Activated CD4-positive, alpha-beta T cell treated with anti-CD3 and anti-CD28 coated beads, Interleukin-2, amount 10 ng/mL, durations not matched to agents 24 days and 14 days (primary cell): ENCODE data around the gene CCDC191. TPM values are rescaled to one million over a fixed set of nuclear protein-coding genes. Genes with fewer than 3 reads are reported as not detected.

Experiments
- DNase-seq: peaks from one replicate; pipeline ENCODE4 v3.0.0; 2022
- H3K27ac Mint-ChIP-seq: one replicate; pipeline ENCODE4 v1.8.0; 2022; ENCODE audit warnings: mild to moderate bottlenecking, mixed read lengths
- H3K27me3 Mint-ChIP-seq: one replicate; pipeline ENCODE4 v1.8.0; 2022; ENCODE audit warnings: mixed read lengths
- H3K36me3 Mint-ChIP-seq: one replicate; pipeline ENCODE4 v1.8.0; 2022; ENCODE audit warnings: low read depth, mild to moderate bottlenecking, mixed read lengths
- H3K4me1 Mint-ChIP-seq: one replicate; pipeline ENCODE4 v1.8.0; 2021; ENCODE audit warnings: mixed read lengths
- H3K4me3 Mint-ChIP-seq: one replicate; pipeline ENCODE4 v1.8.0; 2022; ENCODE audit warnings: mild to moderate bottlenecking, moderate library complexity, mixed read lengths
- H3K9me3 Mint-ChIP-seq: one replicate; pipeline ENCODE4 v1.8.0; 2021; ENCODE audit warnings: mixed read lengths
- intact Hi-C: fragments of 100-400 bp; cut with micrococcal nuclease; formaldehyde crosslinking; loops from one replicate; pipeline ENCODE4 v1.15.1; 2023
- total RNA-seq: library from RNA; stranded (reverse); gene quantifications from 2 replicates; pipeline ENCODE4 v1.2.3, GENCODE V29; 2022

The CCDC191 gene
- total RNA-seq, 1 donor from 2014 or later: 1.7 TPM

- intact Hi-C loops: no loop called here
- Mint-ChIP-seq H3K4me1 (no peaks in the 10 kb centered on the region), H3K4me3 (no peak overlapping the region), H3K27ac (no peak overlapping the region), H3K27me3 (no peaks in the 10 kb centered on the region), H3K9me3 (no peaks in the 10 kb centered on the region), H3K36me3 (peaks cover 76% of the 10 kb centered on the region)
- no peak for DNase-seq
Observed at GRCh38 chr3:114081037-114081436, 24.7 kb upstream of the CCDC191 start.

- no peak for DNase-seq
- Mint-ChIP-seq H3K27ac (no peak overlapping the region), H3K27me3 (no peaks in the 10 kb centered on the region), H3K36me3 (peaks cover 73% of the 10 kb centered on the region), H3K4me3 (no peak overlapping the region), H3K4me1 (no peaks in the 10 kb centered on the region), H3K9me3 (no peaks in the 10 kb centered on the region)
- intact Hi-C loops: no loop called here
Observed at GRCh38 chr3:114080201-114080600, 23.9 kb upstream of the CCDC191 start.

DNA sequence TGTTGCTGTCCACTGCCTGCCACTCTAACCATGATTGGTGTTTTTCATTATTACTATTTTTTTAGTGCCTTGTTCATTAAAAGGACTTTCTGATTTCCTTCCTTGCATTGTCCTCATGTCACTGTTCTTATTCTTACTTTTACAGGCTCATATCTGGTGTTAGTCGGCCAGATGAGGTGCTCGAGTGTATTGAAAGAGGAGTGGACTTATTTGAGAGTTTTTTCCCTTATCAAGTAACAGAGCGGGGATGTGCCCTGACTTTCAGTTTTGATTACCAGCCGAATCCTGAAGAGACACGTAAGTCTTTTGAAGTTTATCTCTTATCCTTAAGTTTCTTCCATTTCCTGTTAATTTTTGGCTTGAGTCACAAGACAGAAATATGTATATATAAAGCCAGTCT, 23.4 kb upstream of the CCDC191 start:
- Mint-ChIP-seq H3K27ac (no peak overlapping the region), H3K4me1 (no peaks in the 10 kb centered on the region), H3K4me3 (no peak overlapping the region), H3K9me3 (no peaks in the 10 kb centered on the region), H3K27me3 (no peaks in the 10 kb centered on the region), H3K36me3 (peaks cover 76% of the 10 kb centered on the region)
- no peak for DNase-seq
- intact Hi-C loops: no loop called here

DNA sequence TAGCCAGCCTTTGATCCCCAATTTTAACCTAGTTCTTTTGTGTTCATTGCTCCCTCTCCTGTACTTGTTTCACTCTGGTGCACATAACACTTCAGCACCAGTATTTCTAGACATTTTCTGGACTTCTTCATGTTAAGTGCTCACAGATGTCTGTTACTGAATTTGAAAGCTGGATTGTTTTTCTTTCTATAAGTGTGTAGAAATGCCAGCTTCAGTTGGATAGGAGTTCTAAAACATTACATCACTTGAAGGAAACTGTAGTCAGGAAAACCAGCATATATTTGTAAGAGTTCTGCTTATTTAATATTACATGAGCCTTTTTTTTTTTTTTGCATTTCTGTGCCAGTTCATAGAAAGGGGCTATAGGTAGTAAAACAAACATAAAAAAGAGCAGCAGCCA, 21.8 kb upstream of the CCDC191 start:
- Mint-ChIP-seq H3K4me3 (no peak overlapping the region), H3K27me3 (no peaks in the 10 kb centered on the region), H3K9me3 (no peaks in the 10 kb centered on the region), H3K4me1 (no peaks in the 10 kb centered on the region), H3K27ac (no peak overlapping the region), H3K36me3 (peaks cover 75% of the 10 kb centered on the region)
- DNase-seq: no peak
- intact Hi-C loops: no loop called here

DNA sequence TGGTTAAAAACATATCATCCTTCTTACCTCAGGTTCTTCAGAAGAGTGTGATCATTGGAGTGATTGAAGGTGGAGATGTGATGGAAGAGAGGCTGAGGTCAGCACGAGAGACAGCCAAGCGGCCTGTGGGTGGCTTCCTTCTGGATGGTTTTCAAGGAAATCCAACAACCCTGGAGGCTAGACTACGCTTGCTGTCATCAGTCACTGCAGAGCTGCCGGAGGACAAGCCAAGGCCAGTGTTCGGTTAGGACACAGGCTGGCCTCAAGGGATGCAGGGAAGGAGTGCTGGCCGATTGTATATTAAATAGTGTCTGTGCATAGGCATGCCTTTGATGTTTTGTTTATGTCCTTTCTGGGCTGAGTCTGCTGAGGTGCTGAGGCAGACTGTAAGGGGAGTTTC, 20.4 kb upstream of the CCDC191 start:
- Mint-ChIP-seq H3K27ac (no peak overlapping the region), H3K9me3 (no peaks in the 10 kb centered on the region), H3K27me3 (no peaks in the 10 kb centered on the region), H3K4me1 (no peaks in the 10 kb centered on the region), H3K4me3 (no peak overlapping the region), H3K36me3 (peaks cover 75% of the 10 kb centered on the region)
- intact Hi-C loops: no loop called here
- DNase-seq: no peak

GRCh38 chr3:114071786-114072185, 15.5 kb upstream of the CCDC191 start:
- no peak for DNase-seq
- Mint-ChIP-seq H3K4me3 (no peak overlapping the region), H3K4me1 (no peaks in the 10 kb centered on the region), H3K9me3 (no peaks in the 10 kb centered on the region), H3K27me3 (no peaks in the 10 kb centered on the region), H3K27ac (no peak overlapping the region), H3K36me3 (peaks cover 73% of the 10 kb centered on the region)
- intact Hi-C loops: no loop called here

DNA sequence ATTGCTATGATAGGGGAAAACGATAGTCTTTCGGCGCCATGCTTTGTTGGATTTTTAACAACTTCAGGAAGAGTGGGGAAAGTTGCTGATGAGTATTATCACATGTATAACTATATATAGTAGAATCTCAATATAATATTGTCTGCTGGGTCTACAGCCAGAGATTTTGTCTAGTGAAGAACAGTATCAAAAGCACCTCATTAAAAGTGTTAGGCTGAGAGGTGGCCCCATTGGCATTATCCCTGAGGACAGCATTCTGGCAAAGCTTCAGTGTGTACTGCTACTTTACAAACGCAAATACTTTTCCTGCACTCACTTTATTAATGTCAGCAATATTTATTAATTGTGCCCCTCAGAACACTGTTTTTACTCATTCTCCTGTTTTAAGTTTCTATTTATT, 12.0 kb upstream of the CCDC191 start:
- Mint-ChIP-seq H3K36me3 (peaks cover 66% of the 10 kb centered on the region), H3K4me1 (no peaks in the 10 kb centered on the region), H3K4me3 (no peak overlapping the region), H3K27me3 (no peaks in the 10 kb centered on the region), H3K9me3 (no peaks in the 10 kb centered on the region), H3K27ac (no peak overlapping the region)
- intact Hi-C loops: no loop called here
- DNase-seq: no peak

DNA sequence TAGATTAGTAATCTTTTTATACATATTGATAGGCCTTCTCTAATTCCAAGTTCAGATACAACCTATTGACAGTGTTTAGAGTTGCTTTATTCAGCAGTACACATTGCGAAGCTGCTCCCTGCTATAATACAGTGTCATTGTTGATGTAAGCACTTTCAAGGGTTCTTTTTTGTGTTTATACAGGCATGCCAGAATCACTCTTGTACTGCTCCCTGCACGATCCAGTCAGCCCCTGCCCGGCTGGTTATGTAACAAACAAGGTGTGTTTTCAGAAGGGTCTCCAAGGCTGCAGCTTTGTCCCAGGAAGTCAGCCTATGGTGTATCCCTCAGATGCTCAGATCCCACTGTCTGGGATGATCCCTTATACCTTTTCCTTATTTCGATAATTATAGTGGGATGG, 11.5 kb upstream of the CCDC191 start:
- Mint-ChIP-seq H3K27ac (no peak overlapping the region), H3K9me3 (no peaks in the 10 kb centered on the region)

DNA sequence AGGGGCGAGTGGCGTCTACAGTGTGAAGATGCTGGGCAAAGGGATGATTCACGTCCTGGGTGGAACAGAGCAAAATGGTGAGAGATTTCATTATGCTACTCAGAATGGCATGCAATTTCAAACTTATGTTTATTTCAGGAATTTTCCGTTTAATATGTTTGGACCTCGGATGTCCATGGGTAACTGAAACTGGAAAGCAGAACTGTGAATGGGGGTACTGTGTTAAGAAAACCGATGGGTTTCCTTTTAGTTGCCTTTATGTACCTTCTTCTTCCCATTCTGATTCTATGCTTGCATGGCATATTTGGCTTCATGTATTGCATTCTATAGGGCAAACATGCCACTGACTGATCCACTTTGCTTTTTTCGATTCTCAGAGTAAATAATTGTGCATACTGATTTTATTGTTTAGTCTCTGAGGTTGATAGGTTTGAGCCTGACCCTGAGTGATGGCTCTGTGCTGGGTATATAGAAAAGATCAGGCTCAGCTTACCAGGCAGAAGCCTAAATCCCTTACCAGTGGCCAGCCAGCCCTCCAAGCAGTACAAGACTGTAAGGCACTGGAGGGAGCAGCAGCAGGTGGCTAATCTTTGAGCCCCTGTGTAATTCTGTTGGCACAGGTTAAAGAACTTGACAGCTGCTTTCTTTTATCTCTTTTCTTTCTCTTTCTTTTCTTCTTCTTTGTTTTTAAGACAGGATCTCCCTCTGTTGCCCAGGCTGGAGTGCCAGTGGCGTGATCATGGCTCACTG, 4.8 kb upstream of the CCDC191 start:
- Mint-ChIP-seq H3K27ac (peak overlapping the region; percentile 39), H3K36me3 (peaks cover 28% of the 10 kb centered on the region), H3K27me3 (peaks cover 2% of the 10 kb centered on the region), H3K4me1 (peaks cover 30% of the 10 kb centered on the region), H3K4me3 (no peak overlapping the region), H3K9me3 (no peaks in the 10 kb centered on the region)
- intact Hi-C loops: no loop called here
- DNase-seq: no peak

More for the DNA sequence above, 11.5 kb upstream of the CCDC191 start:
- DNase-seq: no peak
- no peaks in the 10 kb centered on the region for H3K27me3 Mint-ChIP-seq
- H3K4me3 Mint-ChIP-seq: no peak overlapping the region
- H3K36me3 Mint-ChIP-seq: peaks cover 62% of the 10 kb centered on the region
- intact Hi-C loops: no loop called here
- H3K4me1 Mint-ChIP-seq: peaks cover 2% of the 10 kb centered on the region

DNA sequence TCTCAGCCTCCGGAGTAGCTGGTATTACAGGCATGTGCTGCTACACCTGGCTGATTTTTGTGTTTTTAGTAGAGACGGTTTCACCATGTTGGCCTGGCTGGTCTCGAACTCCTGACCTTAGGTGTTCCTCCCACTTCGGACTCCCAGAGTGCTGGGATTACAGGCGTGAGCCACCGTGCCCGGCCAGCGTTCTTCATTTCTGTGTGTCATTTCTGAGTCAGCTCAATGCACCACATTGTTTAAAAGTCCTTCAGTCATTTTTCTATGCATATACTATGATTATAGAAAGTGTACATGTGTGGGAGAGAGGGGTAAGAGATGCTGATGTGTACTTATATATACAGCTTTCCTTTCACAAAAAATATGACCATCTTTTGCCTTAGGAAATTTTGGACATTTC, 2.3 kb upstream of the CCDC191 start:
- intact Hi-C loops: loop anchor here (10.0 kb wide), 2 partner anchors 266 to 524 kb away; partner anchors contain the start of gene SIDT1
- Mint-ChIP-seq H3K4me1 (peaks cover 38% of the 10 kb centered on the region), H3K9me3 (no peaks in the 10 kb centered on the region), H3K4me3 (peak overlapping the region; percentile 57), H3K27ac (no peak overlapping the region), H3K27me3 (peaks cover 2% of the 10 kb centered on the region), H3K36me3 (peaks cover 12% of the 10 kb centered on the region)
- DNase-seq: no peak

- peaks cover 2% of the 10 kb centered on the region for H3K27me3 Mint-ChIP-seq
- DNase-seq: no peak
- intact Hi-C loops: loop anchor here (2.0 to 10.0 kb wide), 5 partner anchors 218 to 1494 kb away; partner anchors contain the start of genes GRAMD1C, SIDT1 and SLC35A5
- H3K4me3 Mint-ChIP-seq: peak overlapping the region; percentile 93
- peaks cover 34% of the 10 kb centered on the region for H3K4me1 Mint-ChIP-seq
- H3K36me3 Mint-ChIP-seq: peaks cover 10% of the 10 kb centered on the region
- H3K27ac Mint-ChIP-seq: peak overlapping the region; percentile 95
- no peaks in the 10 kb centered on the region for H3K9me3 Mint-ChIP-seq
Observed at GRCh38 chr3:114057011-114057347, 653 bp upstream of the CCDC191 start.

DNA sequence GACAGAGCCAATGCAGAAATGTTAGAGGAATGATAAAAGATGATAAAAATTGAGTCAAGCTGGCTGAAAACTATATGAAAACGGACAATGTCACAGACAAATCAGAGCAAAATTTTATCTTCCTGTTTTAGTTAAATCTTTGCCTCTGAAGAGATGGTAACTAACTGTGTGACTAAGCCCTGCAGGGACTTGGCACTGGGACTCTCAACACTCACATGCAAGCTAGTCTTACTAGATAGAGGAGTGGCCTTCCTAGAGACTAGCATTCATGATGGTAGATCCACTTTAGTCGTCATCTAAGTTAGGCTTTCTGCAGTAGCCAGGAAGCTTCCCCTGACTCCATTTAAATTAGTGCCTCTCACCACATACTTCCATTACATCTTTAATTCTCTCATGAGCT, 4.1 kb downstream of the CCDC191 start:
- H3K4me1 Mint-ChIP-seq: peaks cover 11% of the 10 kb centered on the region
- H3K9me3 Mint-ChIP-seq: no peaks in the 10 kb centered on the region
- no peak for DNase-seq
- H3K27me3 Mint-ChIP-seq: peaks cover 8% of the 10 kb centered on the region
- H3K4me3 Mint-ChIP-seq: no peak overlapping the region
- intact Hi-C loops: loop anchor here (10.0 kb wide), 2 partner anchors 273 to 517 kb away; partner anchors contain the start of gene SIDT1
- H3K36me3 Mint-ChIP-seq: peaks cover 2% of the 10 kb centered on the region
- H3K27ac Mint-ChIP-seq: no peak overlapping the region

DNA sequence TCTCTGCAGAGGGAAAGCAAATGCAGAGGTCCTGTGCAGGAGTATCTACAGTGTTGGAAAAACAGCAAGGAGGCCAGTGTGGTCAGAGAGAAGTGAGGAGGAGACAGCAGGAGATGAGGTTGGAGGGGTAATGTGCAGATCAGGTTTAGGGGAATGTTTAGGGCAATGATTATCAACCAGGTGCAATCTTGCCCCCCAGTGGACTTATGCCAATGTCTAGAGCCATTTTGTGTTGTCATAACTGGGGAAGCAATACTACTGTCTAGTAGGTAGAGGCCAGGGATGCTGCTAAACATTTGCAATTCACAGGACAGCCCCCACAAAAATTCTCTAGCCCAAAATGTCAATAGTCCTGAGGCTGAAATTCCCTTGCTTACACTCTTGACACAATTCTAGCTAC, 13.1 kb downstream of the CCDC191 start:
- no peak overlapping the region for H3K4me3 Mint-ChIP-seq
- no peak overlapping the region for H3K27ac Mint-ChIP-seq
- H3K27me3 Mint-ChIP-seq: peaks cover 8% of the 10 kb centered on the region
- H3K9me3 Mint-ChIP-seq: no peaks in the 10 kb centered on the region
- H3K36me3 Mint-ChIP-seq: peaks cover 1% of the 10 kb centered on the region
- intact Hi-C loops: no loop called here
- H3K4me1 Mint-ChIP-seq: no peaks in the 10 kb centered on the region
- DNase-seq: no peak

DNA sequence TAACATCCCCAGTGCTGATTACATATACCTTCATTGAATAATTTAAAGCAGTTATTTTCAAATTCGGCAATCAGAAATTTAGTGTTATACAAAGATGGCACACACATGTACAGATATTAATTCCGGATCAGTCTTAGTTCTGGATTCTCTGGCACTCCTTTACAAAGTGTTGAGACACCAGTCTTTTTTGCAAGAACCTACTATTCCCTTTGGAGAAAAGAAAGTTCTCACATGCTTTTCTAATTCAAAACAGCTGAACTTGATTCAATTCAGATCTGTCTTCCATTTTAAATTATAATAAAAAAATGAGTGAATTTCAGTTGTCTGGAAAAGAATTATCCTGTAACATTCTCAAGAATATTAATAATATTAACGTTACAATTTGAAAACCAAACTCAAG, 20.4 kb downstream of the CCDC191 start:
- Mint-ChIP-seq H3K27me3 (no peaks in the 10 kb centered on the region), H3K4me1 (no peaks in the 10 kb centered on the region), H3K36me3 (peaks cover 6% of the 10 kb centered on the region), H3K9me3 (no peaks in the 10 kb centered on the region), H3K27ac (no peak overlapping the region), H3K4me3 (no peak overlapping the region)
- no peak for DNase-seq
- intact Hi-C loops: no loop called here
